Fibroblast of lung (primary cell): ENCODE results near the gene CSNK2A2. TPM values are rescaled to one million over a fixed set of nuclear protein-coding genes. Genes with fewer than 3 reads are reported as not detected.

Experiments used
- DNase-seq, 2 donors: peaks; one replicate each; pipeline versions ENCODE4 v3.0.0 to v3.0.0-alpha.2; 2010; ENCODE audit warnings: low read depth in 2 of 2
- H2AFZ ChIP-seq: 2 replicates; pipeline ENCODE4 v1.5.1; 2012; ENCODE audit warnings: low read length, control low read depth, inconsistent platforms
- H3K27ac ChIP-seq: 2 replicates; pipeline ENCODE4 v1.5.1; 2011; ENCODE audit warnings: low read length, control low read depth; ENCODE audit not compliant: insufficient read depth
- H3K27me3 ChIP-seq: 2 replicates; pipeline ENCODE4 v1.5.1; 2011; ENCODE audit warnings: mild to moderate bottlenecking, low read length; ENCODE audit not compliant: control insufficient read depth, insufficient read depth
- H3K36me3 ChIP-seq: 2 replicates; pipeline ENCODE4 v1.5.1; 2011; ENCODE audit warnings: low read length; ENCODE audit not compliant: control insufficient read depth, insufficient read depth
- H3K4me1 ChIP-seq: 2 replicates; pipeline ENCODE4 v1.5.1; 2011; ENCODE audit warnings: low read length; ENCODE audit not compliant: control insufficient read depth, insufficient read depth; ENCODE audit errors: extremely low read depth
- H3K4me2 ChIP-seq: 2 replicates; pipeline ENCODE4 v1.5.1; 2011; ENCODE audit warnings: low read length, control low read depth; ENCODE audit not compliant: insufficient read depth; ENCODE audit errors: extremely low read depth
- H3K4me3 ChIP-seq, 4 experiments: fragments of 200-600 bp in 1 of 4; sonication (generic) in 1 of 4; replicated peaks in 1 of 4; 2 replicates each; pipeline ENCODE4 v1.5.1; 2011 to 2016; ENCODE audit warnings: low read length in 4 of 4, low read depth in 3 of 4, mild to moderate bottlenecking in 3 of 4, control low read depth in 2 of 4, inconsistent platforms in 1 of 4, mixed read lengths in 1 of 4; ENCODE audit not compliant: insufficient read depth in 1 of 4; ENCODE audit errors: control extremely low read depth in 1 of 4
- H3K79me2 ChIP-seq: 2 replicates; pipeline ENCODE4 v1.5.1; 2012; ENCODE audit warnings: mild to moderate bottlenecking, low read length, inconsistent platforms; ENCODE audit not compliant: control insufficient read depth, insufficient read depth
- H3K9ac ChIP-seq: 2 replicates; pipeline ENCODE4 v1.5.1; 2011; ENCODE audit warnings: mild to moderate bottlenecking, low read length, control low read depth; ENCODE audit not compliant: insufficient read depth
- H3K9me3 ChIP-seq: 2 replicates; pipeline ENCODE4 v1.5.1; 2012; ENCODE audit warnings: low read depth, low read length; ENCODE audit not compliant: control insufficient read depth, insufficient read depth
- H4K20me1 ChIP-seq: 2 replicates; pipeline ENCODE4 v1.5.1; 2011; ENCODE audit warnings: low read length; ENCODE audit not compliant: control insufficient read depth, insufficient read depth; ENCODE audit errors: extremely low read depth
- CTCF ChIP-seq, 2 donors: IDR thresholded peaks in 1 of 2; conservative IDR thresholded peaks in 1 of 2; 1 replicate in 1 of 2; 2 replicates in 1 of 2; pipeline ENCODE4 v1.5.1; 2011 to 2012; ENCODE audit warnings: low read length in 2 of 2, control low read depth in 1 of 2, inconsistent platforms in 1 of 2, low read depth in 1 of 2, mild to moderate bottlenecking in 1 of 2
- EZH2 ChIP-seq: IDR thresholded peaks from 2 replicates; pipeline ENCODE4 v1.5.1; 2012; ENCODE audit warnings: low read length, control low read depth, mild to moderate bottlenecking; ENCODE audit errors: missing control alignments
- polyA plus RNA-seq, 2 donors: library from polyadenylated mRNA; depleted of rRNA in 1 of 2; stranded (reverse) in 1 of 2; unstranded in 1 of 2; fragments of >200 nt; gene quantifications; 2 replicates each; pipeline ENCODE4 v1.2.1, GENCODE V29; 2011 to 2012; ENCODE audit warnings: missing spikeins in 1 of 2
- total RNA-seq: library from RNA; depleted of rRNA; stranded (reverse); fragments of >200 nt; gene quantifications from 2 replicates; pipeline ENCODE4 v1.2.1, GENCODE V29; 2014

Gene CSNK2A2
- total and polyA plus RNA-seq, 2 donors (not counting 1 experiment from before 2014, with no cell fraction given), result 33.4 to 54.3 TPM

DNA sequence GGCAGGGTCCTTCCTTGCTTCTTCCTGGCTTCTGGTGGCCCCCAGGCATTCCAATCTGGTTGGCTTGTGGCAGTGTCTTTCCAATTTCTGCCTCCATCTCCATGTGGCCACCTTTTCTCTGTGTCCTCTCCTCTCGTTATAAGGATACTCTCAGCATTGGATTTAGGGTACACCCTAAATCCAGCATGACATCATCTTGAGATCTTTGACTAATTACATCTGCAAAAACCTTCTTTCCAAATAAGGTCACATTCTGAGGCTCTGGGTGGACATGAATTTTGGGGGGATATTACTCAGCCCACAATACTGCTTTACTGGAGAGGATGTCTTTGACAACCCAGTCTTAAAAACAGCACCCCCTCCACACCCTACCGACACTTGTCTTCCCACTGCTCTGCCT is 49.8 kb downstream of the CSNK2A2 start:
- Histone ChIP-seq H4K20me1 (no peaks in the 10 kb centered on the region), H3K27me3 (no peaks in the 10 kb centered on the region), H3K4me3 (no peak overlapping the region), H3K9me3 (no peaks in the 10 kb centered on the region), H3K4me1 (no peaks in the 10 kb centered on the region), H2AFZ (no peak overlapping the region), H3K27ac (no peak overlapping the region), H3K4me2 (no peak overlapping the region), H3K79me2 (no peaks in the 10 kb centered on the region), H3K9ac (no peak overlapping the region), H3K36me3 (no peaks in the 10 kb centered on the region)
- TF ChIP-seq EZH2, result no peak
- no peak for DNase-seq

- Histone ChIP-seq H3K27me3 (no peaks in the 10 kb centered on the region), H3K4me3 (no peak overlapping the region), H3K79me2 (no peaks in the 10 kb centered on the region), H3K9ac (no peak overlapping the region), H3K9me3 (no peaks in the 10 kb centered on the region), H2AFZ (no peak overlapping the region), H4K20me1 (no peaks in the 10 kb centered on the region), H3K27ac (no peak overlapping the region), H3K36me3 (no peaks in the 10 kb centered on the region), H3K4me2 (no peak overlapping the region), H3K4me1 (no peaks in the 10 kb centered on the region)
- TF ChIP-seq EZH2 (no peak), CTCF (conservative IDR thresholded peaks at IDR 0.05 in 1 of 2, IDR thresholded peaks at IDR 0.05 in 1 of 2; ENCODE audit: low read depth in 1 of 2, low read length in 2 of 2) (no peak)
- no peak for DNase-seq
Measured at GRCh38 chr16:58138852-58139251, 59.1 kb downstream of the CSNK2A2 start.

DNA sequence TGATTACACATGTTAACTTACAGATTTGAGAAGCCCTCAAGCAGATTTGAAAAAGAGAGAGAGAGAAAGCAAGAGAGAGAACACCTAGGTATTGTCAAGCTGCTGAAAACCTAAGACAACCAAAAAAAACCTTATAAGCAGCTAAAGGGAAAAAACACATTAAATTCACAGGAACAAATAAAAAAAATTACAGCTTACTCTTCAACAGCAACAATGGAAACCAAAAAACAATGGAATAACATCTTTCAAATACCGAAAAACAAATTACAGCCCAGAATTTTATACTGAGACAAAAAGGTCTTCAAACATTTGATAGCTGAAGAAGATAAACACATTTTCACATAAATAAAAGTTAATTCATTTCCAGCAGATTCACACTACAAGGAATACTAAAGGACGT is 60.3 kb downstream of the CSNK2A2 start:
- no peaks in the 10 kb centered on the region for H3K4me1 ChIP-seq
- DNase-seq, result no peak

More for the DNA sequence above, 60.3 kb downstream of the CSNK2A2 start:
- Histone ChIP-seq H3K4me2 (no peak overlapping the region), H3K79me2 (no peaks in the 10 kb centered on the region), H3K27me3 (no peaks in the 10 kb centered on the region), H2AFZ (no peak overlapping the region), H3K27ac (no peak overlapping the region), H3K9ac (no peak overlapping the region), H3K36me3 (no peaks in the 10 kb centered on the region), H4K20me1 (no peaks in the 10 kb centered on the region), H3K4me3 (no peak overlapping the region), H3K9me3 (no peaks in the 10 kb centered on the region)
- TF ChIP-seq EZH2 (no peak), CTCF (conservative IDR thresholded peaks at IDR 0.05 in 1 of 2, IDR thresholded peaks at IDR 0.05 in 1 of 2; ENCODE audit: low read depth in 1 of 2, low read length in 2 of 2) (no peak)
